Glutamatergic neuron (in vitro differentiated cells): ENCODE data around the gene OR7C1. TPM values are rescaled to one million over a fixed set of nuclear protein-coding genes. Genes with fewer than 3 reads are reported as not detected.
"Not testable (repeated sequence)": the region's sequence is repeated elsewhere in the genome, so short reads cannot be mapped to it uniquely, and the experiment has no call there.

Source experiments
- DNase-seq: peaks from one replicate; pipeline ENCODE4 v3.0.0; 2022
- H3K27ac Mint-ChIP-seq: one replicate; pipeline ENCODE4 v1.8.0; 2020; ENCODE audit warnings: mild to moderate bottlenecking, mixed read lengths, inconsistent platforms; ENCODE audit not compliant: unreplicated experiment
- H3K27me3 Mint-ChIP-seq: one replicate; pipeline ENCODE4 v1.8.0; 2020; ENCODE audit warnings: mild to moderate bottlenecking, moderate library complexity, mixed read lengths, inconsistent platforms; ENCODE audit not compliant: unreplicated experiment
- H3K36me3 Mint-ChIP-seq: one replicate; pipeline ENCODE4 v1.8.0; 2020; ENCODE audit warnings: mild to moderate bottlenecking, mixed read lengths, inconsistent platforms; ENCODE audit not compliant: unreplicated experiment
- H3K4me1 Mint-ChIP-seq: one replicate; pipeline ENCODE4 v1.8.0; 2020; ENCODE audit warnings: mild to moderate bottlenecking, low read depth, mixed read lengths, inconsistent platforms; ENCODE audit not compliant: unreplicated experiment
- H3K4me3 Mint-ChIP-seq: one replicate; pipeline ENCODE4 v1.8.0; 2020; ENCODE audit warnings: mild to moderate bottlenecking, mixed read lengths, inconsistent platforms; ENCODE audit not compliant: unreplicated experiment
- H3K9me3 Mint-ChIP-seq: one replicate; pipeline ENCODE4 v1.8.0; 2020; ENCODE audit warnings: mild to moderate bottlenecking, moderate library complexity, mixed read lengths, inconsistent platforms; ENCODE audit not compliant: unreplicated experiment
- total RNA-seq: library from RNA; stranded (reverse); fragmentation: NEBNext Ultra II Directional; extraction: Animal tissue kit (Norgen Biotek cat#: 25700); gene quantifications from one replicate; pipeline ENCODE4 v1.2.1, GENCODE V29; 2021; ENCODE audit not compliant: unreplicated experiment
- TF ChIP-seq, protein P1 (sequence below): fragments of 200-600 bp; sonication (generic); IDR thresholded peaks from one replicate; pipeline ENCODE4 v1.5.0; 2021; ENCODE audit not compliant: partially characterized antibody, unreplicated experiment

OR7C1 gene
- total RNA-seq, 1 donor from 2014 or later, result not detected

DNA sequence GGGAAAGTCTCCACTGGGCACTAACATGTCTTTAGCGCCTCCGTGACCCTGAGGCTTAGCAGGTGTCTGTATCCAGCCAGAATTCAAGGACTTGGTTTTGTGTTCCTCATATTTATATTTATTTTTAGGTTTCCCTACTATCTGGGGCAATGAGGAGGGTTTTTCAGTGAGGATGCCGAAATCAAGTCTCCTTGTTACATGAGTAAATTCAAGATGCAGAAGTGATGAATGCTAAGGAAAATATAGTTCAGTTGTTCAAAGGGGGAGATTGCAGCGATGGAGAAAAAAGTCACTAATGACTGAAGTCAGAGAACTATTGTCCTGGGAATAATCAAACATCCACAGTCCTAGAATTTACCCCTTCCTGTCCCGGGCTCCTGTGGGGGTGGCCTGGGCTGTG is 55.8 kb downstream of the OR7C1 start:
- TF ChIP-seq, protein P1, sequence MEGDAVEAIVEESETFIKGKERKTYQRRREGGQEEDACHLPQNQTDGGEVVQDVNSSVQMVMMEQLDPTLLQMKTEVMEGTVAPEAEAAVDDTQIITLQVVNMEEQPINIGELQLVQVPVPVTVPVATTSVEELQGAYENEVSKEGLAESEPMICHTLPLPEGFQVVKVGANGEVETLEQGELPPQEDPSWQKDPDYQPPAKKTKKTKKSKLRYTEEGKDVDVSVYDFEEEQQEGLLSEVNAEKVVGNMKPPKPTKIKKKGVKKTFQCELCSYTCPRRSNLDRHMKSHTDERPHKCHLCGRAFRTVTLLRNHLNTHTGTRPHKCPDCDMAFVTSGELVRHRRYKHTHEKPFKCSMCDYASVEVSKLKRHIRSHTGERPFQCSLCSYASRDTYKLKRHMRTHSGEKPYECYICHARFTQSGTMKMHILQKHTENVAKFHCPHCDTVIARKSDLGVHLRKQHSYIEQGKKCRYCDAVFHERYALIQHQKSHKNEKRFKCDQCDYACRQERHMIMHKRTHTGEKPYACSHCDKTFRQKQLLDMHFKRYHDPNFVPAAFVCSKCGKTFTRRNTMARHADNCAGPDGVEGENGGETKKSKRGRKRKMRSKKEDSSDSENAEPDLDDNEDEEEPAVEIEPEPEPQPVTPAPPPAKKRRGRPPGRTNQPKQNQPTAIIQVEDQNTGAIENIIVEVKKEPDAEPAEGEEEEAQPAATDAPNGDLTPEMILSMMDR, result no peak
- Mint-ChIP-seq H3K27ac (no peak overlapping the region), H3K4me3 (no peak overlapping the region), H3K27me3 (peaks cover 1% of the 10 kb centered on the region), H3K4me1 (peaks cover 2% of the 10 kb centered on the region), H3K9me3 (peaks cover 4% of the 10 kb centered on the region), H3K36me3 (no peaks in the 10 kb centered on the region)
- DNase-seq, result no peak

GRCh38 chr19:14778110-14778845 is 56.7 kb downstream of the OR7C1 start, which contains the start of gene ADGRE2:
TSS of gene ADGRE2 (minus strand) at chr19:14778560. CDS start at chr19:14776756, 1,804 bp downstream.
- not testable (repeated sequence) for H3K9me3 Mint-ChIP-seq, H3K4me1 Mint-ChIP-seq, H3K36me3 Mint-ChIP-seq, H3K27ac Mint-ChIP-seq, DNase-seq, H3K27me3 Mint-ChIP-seq, H3K4me3 Mint-ChIP-seq

DNA sequence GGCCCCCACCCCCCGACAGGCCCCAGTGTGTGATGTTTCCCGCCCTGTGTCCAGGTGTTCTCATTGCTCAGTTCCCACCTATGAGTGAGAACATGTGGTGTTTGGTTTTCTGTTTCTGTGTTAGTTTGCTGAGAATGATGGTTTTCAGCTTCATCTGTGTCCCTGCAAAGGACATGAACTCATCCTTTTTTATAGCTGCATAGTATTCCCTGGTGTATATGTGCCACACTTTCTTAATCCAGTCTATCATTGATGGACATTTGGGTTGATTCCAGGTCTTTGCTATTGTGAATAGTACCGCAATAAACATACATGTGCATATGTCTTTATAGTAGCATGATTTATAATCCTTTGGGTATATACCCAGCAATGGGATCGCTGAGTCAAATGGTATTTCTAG is 57.3 kb downstream of the OR7C1 start:
- H3K27me3 Mint-ChIP-seq, H3K4me3 Mint-ChIP-seq: not testable (repeated sequence)

GRCh38 chr19:14775869-14776586 is 59.0 kb downstream of the OR7C1 start:
- Mint-ChIP-seq H3K27ac (no peak overlapping the region), H3K4me3 (peak overlapping the region; percentile 52), H3K27me3 (peaks cover 3% of the 10 kb centered on the region), H3K36me3 (no peaks in the 10 kb centered on the region), H3K4me1 (peaks cover 8% of the 10 kb centered on the region), H3K9me3 (peaks cover 6% of the 10 kb centered on the region)
- TF ChIP-seq, protein P1, result no peak
- DNase-seq, result no peak

More for the DNA sequence above, 57.3 kb downstream of the OR7C1 start:
- H3K4me1 Mint-ChIP-seq, DNase-seq, H3K27ac Mint-ChIP-seq, H3K36me3 Mint-ChIP-seq, H3K9me3 Mint-ChIP-seq: not testable (repeated sequence)

- H3K9me3 Mint-ChIP-seq, H3K4me3 Mint-ChIP-seq, DNase-seq, H3K27me3 Mint-ChIP-seq, H3K27ac Mint-ChIP-seq, H3K36me3 Mint-ChIP-seq, H3K4me1 Mint-ChIP-seq: not testable (repeated sequence)
Measured at GRCh38 chr19:14775326-14775725, 59.7 kb downstream of the OR7C1 start.

GRCh38 chr19:14774373-14774772 is 60.6 kb downstream of the OR7C1 start:
- H3K4me1 Mint-ChIP-seq, result peaks cover 10% of the 10 kb centered on the region
- DNase-seq, result no peak
- H3K9me3 Mint-ChIP-seq, result peaks cover 6% of the 10 kb centered on the region
- H3K27ac Mint-ChIP-seq, result no peak overlapping the region
- no peaks in the 10 kb centered on the region for H3K36me3 Mint-ChIP-seq
- peaks cover 2% of the 10 kb centered on the region for H3K27me3 Mint-ChIP-seq
- TF ChIP-seq, protein P1, result no peak
- no peak overlapping the region for H3K4me3 Mint-ChIP-seq

DNA sequence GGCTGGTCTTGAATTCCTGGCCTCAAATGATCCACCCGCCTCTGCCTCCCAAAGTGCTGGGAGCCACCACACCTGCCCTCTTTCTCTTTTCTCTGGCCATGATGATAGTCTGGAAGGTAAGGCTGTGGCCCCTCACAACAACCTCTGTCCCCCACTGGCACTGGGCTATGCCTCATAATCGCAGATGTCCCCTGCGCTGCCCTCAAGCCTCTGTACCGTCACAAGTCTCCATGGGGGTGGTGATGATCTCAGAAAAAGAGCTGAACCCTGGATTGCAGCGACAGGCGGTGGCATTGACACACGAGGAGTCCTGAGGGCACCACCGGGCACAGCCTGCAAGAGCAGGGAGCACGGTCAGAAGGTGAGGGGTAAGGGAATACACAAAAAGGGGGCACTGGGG is 61.3 kb downstream of the OR7C1 start:
- not testable (repeated sequence) for DNase-seq, H3K27ac Mint-ChIP-seq, H3K27me3 Mint-ChIP-seq, H3K4me1 Mint-ChIP-seq, H3K9me3 Mint-ChIP-seq, H3K36me3 Mint-ChIP-seq, H3K4me3 Mint-ChIP-seq
